Endothelial cell of hepatic sinusoid (primary cell): Measurements from ENCODE around the gene SLC35B1.

Experiments used
- in situ Hi-C: cut with HindIII; loops from 2 replicates; pipeline ENCODE4 v1.10.0; 2017; ENCODE audit warnings: low sequenced_read_pairs

SLC35B1 gene

GRCh38 chr17:49703557-49704277 is 4.0 kb downstream of the SLC35B1 start:
- in situ Hi-C loops, result no loop called here

GRCh38 chr17:49700960-49701359 is 6.8 kb downstream of the SLC35B1 start:
- in situ Hi-C loops, result no loop called here

GRCh38 chr17:49699966-49700575 is 7.7 kb downstream of the SLC35B1 start:
- in situ Hi-C loops, result no loop called here

- in situ Hi-C loops, result no loop called here
These were observed 9.8 kb downstream of the SLC35B1 start for GRCh38 chr17:49698005-49698404.

GRCh38 chr17:49696233-49696761 is 11.5 kb downstream of the SLC35B1 start:
- in situ Hi-C loops, result no loop called here

- in situ Hi-C loops, result no loop called here
These were observed 12.0 kb downstream of the SLC35B1 start for GRCh38 chr17:49695698-49696232.

GRCh38 chr17:49694847-49695697 is 12.7 kb downstream of the SLC35B1 start:
- in situ Hi-C loops, result no loop called here

GRCh38 chr17:49692751-49693150 is 15.0 kb downstream of the SLC35B1 start:
- in situ Hi-C loops, result no loop called here

GRCh38 chr17:49691677-49692191 is 16.0 kb downstream of the SLC35B1 start:
- in situ Hi-C loops, result no loop called here

- in situ Hi-C loops, result no loop called here
These were observed 16.6 kb downstream of the SLC35B1 start for GRCh38 chr17:49691086-49691676.

- in situ Hi-C loops, result no loop called here
These were observed 17.5 kb downstream of the SLC35B1 start for GRCh38 chr17:49690256-49690655.

- in situ Hi-C loops, result loop anchor here (5.0 kb wide), 1 partner anchor 107 kb away; no protein-coding TSS in a partner anchor
These were observed 18.9 kb downstream of the SLC35B1 start for GRCh38 chr17:49688848-49689247.

GRCh38 chr17:49687878-49688491 is 19.8 kb downstream of the SLC35B1 start:
- in situ Hi-C loops, result loop anchor here (5.0 kb wide), 1 partner anchor 106 kb away; no protein-coding TSS in a partner anchor

GRCh38 chr17:49681106-49681979 is 26.4 kb downstream of the SLC35B1 start:
- in situ Hi-C loops, result no loop called here

- in situ Hi-C loops, result no loop called here
These were observed 27.4 kb downstream of the SLC35B1 start for GRCh38 chr17:49680314-49680713.

- in situ Hi-C loops, result no loop called here
These were observed 29.6 kb downstream of the SLC35B1 start, which contains the start of gene SPOP for GRCh38 chr17:49677933-49678847. Gene SPOP, minus strand, starts transcription at chr17:49678097. Its CDS starts 55,287 bp downstream, at chr17:49622810.

- in situ Hi-C loops, result no loop called here
These were observed 30.4 kb downstream of the SLC35B1 start for GRCh38 chr17:49677134-49677932.
